22Rv1 (cell line): ENCODE measurements around the gene RNF150.

Experiments
- CTCF ChIP-seq: fragments of 450-650 bp; IDR thresholded peaks from 2 replicates; pipeline ENCODE4 v1.5.1; 2017; ENCODE audit warnings: mild to moderate bottlenecking
- ZFX ChIP-seq: fragments of 450-650 bp; IDR thresholded peaks from 2 replicates; pipeline ENCODE4 v1.6.1; 2017; ENCODE audit warnings: antibody characterized with exemption, borderline replicate concordance

- TF ChIP-seq CTCF (no peak), ZFX (no peak)
Measured at GRCh38 chr4:141028024-141028529, 105.2 kb downstream of the RNF150 start.
